Hematopoietic multipotent progenitor cell treated with erythropoietin and hydrocortisone succinate and interleukin-3 and kit ligand, for 4 days (in vitro differentiated cells): ENCODE results near the gene RAD51B.
"Not testable (repeated sequence)": the region's sequence is repeated elsewhere in the genome, so short reads cannot be mapped to it uniquely, and the experiment has no call there.

Experiments used
- DNase-seq: peaks from one replicate; pipeline ENCODE4 v3.0.0-alpha.2; 2015

The RAD51B gene

DNA sequence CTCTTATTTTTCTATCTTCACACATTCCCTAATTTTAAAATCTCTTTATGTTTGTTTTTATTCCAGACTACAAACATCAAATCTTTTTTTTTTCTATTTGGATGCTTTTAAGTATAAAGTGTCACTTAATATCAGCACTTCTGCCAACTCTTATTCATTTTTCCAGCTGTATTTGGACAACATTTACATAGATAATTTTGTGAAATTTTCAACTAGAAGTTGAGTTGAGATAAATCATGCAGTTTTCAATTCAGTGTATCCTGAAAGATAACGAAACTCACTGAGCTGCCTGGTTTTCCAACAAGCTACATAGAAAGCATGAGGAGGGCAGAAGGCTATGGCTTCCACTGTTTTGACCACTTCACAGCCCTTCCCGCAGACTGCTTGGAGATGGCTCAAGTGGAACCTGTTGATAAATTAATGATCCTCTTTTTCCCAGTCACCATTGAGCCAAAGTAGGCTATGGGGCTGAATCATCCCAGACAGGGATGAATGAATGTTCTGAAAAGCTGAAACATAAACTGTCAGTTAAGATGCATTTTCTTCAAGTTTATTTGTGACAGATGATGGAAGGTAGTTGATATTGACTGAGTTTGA, 213.9 kb downstream of the RAD51B start:
- DNase-seq = no peak

DNA sequence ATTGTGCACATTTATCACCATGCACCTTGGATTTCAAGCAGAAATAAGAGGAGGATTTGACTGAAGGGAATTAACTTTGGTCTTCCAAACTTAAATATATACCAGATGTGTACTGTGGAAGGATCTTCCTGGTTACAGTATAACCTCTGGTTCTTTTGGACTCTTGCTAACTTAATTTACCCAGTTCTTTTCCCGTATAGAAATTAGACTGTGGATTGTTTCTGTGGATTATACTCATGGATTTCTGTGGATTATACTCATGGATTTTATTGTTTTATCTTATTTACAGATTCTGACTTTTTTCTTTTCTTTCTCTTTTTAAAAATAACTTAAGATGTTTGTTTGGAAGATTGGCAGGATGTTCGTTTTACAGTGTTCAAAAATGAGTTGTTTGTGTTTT, 215.3 kb downstream of the RAD51B start:
- no peak for DNase-seq

DNA sequence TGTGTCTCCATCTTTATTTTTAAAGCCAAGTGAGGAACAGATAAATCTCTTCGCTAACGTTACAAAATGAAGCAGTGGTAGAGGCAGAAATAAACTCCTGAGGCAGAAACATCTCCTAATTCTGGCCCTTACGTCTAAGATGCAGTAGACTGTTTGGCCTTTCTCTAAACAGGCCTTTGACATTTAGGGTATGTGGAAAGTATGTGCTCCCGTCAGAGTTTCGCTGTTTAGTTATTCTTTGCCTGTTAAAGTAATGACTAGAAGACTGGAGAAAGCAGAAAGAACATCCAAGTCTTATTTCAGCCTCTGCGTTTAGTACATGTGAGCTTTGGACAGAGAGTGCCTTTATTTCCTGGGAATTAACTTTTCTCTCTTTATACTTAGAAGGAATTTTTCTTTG, 216.6 kb downstream of the RAD51B start:
- no peak for DNase-seq

DNA sequence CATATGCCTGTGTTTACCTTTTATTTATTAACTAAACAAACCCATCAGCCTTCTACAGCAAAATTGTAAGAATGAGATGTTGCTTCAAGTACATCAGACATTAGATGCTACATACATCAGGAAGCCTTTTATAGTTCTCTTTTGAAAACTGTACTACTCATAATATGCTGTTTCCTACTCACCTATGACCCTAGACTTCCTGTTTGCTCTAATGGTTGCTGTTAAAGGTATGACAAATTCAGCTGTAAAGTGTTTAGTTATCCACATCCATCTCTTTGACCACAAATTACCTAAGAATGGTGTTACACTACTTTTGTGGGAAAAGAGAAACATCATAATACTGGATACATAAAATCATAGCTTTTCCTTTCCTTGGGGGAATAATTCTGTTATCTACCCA, 220.0 kb downstream of the RAD51B start:
- no peak for DNase-seq

DNA sequence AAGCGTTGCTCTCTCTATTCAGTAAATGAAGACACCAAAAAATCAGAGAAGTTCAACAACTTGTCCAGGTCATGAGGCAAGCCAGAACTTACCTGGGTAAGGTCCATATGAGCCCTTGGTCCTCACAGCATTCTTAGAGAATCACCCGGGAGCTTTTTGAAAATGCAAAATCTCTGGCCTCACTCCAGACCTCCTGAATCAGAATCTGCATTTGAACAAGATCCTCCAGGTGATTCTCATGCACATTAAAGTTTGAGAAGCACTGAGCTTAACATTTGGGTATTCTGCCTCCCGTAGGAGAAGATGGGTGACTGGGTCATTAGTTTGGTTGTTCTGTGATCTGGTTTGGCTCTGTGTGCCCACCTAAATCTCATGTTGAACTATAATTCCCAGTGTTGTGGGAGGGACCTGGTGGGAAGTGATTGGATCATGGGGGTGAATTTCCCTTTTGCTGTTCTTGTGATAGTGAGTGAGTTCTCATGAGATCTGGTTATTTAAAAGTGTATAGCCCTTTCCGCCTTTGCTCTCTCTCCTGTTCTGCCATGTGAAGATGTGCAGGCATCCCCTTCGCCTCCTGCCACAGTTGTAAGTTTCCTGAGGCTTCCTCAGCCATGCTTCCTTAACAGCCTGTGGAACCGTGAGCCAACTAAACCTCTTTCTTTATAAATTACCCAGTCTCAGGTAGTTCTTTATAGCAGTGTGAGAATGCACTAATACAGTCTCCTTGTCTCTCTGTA, 221.2 kb downstream of the RAD51B start:
- no peak for DNase-seq

DNA sequence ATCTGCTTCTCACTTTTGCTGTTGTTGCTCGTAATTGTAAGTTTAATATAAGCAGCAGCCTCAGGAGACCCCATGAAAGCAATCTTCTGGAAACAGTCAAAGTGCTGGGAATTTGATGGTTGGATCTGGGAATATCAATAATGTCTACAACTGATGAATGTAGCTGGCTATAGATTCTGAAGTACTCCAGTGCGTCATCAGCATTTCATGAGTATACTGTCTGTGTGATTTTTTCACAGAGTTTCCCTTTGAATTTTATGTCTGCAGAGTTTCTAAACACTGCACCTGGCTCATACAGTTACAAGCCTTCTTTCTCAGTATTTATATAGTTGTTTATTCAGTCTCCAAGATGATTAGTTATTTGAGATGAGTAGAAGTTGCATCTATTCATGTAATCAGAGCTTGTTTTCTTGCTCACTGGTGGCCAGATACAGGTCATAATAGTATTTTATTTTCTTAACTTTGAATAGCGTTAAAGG, 222.3 kb downstream of the RAD51B start:
- no peak for DNase-seq

DNA sequence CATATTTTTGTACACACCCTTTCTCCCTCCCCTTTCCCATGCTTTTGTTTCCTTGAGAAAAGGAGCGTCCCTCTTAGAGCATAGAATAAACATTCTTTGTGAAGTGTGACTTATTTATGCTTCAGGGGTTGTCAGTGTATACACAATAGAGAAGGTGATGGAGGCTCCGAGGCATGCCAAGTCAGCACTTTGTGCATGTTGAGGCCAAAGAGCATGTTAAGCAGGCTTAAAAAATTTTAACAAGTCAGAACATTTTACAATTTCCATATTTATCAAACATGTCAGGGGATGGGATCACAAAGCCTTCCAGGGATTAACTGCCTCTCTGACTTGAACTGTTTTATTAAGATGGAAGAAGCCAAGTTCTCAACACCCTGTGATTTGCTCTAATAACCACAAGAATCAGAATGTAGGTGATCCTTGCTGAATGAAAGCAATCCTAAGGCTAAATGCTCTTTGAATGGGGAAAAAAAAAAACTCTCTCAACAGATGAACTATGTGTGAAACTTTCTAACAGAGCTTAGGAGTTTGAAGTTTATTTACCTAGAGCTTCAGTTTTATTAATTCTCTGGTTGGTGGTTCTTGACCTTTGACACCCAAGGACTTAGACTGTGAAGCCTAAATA, 223.1 kb downstream of the RAD51B start:
- no peak for DNase-seq

DNA sequence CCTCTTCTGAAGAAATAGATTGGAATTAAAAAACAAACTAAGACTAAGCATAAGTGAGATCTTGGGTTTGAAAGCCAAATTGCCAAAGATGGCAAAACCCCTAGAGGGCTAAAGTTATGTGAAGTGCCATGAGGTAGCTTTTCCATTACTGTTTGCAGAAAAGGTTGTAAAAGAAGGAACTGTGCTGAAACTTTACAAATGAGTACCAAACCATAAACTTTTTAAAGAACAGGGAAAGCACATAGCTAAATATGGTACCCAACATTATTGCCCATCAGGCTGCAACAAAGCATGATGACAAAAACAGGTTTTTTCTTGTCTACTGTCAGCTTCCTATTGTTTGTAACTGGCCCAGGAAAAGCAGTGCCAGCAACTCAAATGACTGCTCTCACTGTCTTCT, 224.2 kb downstream of the RAD51B start:
- no peak for DNase-seq

DNA sequence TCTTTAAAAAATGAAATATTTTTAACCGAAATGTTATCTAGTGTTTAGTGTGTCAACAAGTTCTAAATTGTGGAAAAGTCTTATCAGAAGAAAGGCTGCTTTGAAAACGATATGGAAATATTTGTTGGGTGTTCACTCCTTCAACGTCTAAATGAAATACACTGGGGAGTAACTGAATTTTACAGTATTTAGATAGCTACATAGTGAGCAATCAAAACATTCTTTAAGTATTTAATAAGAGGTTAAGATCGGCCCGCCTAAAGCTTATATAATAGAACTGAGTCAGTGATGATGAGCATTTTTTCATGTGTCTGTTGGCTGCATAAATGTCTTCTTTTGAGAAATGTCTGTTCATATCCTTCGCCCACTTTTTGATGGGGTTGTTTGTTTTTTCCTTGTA, 228.3 kb downstream of the RAD51B start:
- DNase-seq = peak; percentile 8

DNA sequence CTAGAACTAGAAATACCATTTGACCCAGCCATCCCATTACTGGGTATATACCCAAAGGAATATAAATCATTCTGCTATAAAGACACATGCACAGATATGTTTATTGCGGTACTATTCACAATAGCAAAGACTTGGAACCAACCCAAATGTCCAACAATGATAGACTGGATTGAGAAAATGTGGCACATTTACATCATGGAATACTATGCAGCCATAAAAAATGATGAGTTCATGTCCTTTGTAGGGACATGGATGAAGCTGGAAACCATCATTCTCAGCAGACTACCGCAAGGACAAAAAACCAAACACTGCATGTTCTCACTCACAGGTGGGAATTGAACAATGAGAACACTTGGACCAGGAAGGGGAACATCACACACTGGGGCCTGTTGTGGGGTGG, 229.2 kb downstream of the RAD51B start:
- DNase-seq = not testable (repeated sequence)

DNA sequence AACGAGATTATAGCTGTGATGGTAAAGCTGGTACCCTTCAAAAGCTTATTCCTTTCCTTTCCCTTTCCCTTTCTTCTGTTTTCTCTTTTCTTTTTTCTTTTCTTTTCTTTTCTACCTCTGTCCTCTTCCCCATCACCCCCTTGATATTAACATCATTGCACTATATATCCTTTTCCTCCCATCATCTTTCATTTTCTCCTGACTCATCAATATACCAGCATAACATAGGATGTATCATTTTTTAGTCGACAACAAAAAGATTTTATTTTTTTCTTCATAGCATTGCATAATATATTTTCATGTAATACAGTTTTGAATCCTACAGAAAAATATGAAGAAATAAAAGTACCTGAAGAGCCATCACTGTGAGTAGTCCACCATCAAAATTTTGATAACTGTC, 230.6 kb downstream of the RAD51B start:
- DNase-seq = no peak

DNA sequence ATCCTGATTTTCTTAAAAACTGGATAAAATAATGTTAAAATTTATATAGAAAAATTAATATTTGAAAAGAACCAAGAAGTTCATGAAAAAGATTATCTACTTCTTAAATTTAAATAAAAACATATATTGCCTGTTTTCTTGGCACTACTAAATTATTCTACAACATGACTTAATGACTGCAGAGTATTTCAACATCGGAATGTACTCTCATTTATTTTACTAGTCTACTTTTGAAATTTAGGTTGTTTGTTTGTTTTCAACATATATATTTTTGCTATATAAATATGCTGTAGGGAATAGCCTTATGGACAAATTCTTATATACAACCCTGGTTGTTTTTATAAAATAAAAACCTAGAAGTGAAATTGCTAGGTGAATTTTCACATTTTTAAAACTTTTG, 231.6 kb downstream of the RAD51B start:
- no peak for DNase-seq

DNA sequence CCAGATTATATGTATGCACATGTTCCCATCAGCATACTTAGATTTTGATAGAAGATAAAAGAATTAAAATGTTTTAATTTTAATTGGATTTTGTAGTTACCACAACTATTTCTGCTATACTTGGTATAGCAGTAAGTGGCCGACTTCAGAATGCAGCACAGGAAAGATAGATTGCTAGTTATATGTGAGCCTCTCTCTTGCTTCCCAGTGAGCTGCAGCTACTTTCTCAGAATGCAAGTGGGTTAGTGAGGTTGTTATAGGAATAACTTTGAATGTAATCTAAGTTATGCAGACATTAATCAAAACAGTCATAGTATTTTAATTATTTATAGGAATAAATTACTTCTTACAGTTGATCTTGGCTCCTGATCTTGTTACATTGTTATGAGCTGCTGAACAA, 240.6 kb downstream of the RAD51B start:
- no peak for DNase-seq

DNA sequence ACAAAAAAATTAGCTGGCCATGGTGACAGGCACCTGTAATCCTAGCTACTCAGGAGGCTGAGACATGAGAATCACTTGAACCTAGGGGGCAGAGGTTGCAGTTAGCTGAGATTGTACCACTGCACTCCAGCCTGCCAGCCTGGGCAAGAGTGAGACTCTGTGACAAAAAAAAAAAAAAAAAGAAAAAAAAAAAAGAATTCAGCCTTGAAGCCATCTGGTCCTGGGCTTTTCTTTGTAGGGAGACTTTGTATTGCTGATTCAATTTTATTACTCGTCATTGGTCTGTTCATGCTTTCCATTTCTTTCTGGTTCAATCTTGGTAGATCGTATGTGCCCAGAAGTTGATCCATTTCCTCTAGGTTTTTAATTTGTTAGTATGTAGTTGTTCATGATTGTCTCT, 243.1 kb downstream of the RAD51B start:
- no peak for DNase-seq

DNA sequence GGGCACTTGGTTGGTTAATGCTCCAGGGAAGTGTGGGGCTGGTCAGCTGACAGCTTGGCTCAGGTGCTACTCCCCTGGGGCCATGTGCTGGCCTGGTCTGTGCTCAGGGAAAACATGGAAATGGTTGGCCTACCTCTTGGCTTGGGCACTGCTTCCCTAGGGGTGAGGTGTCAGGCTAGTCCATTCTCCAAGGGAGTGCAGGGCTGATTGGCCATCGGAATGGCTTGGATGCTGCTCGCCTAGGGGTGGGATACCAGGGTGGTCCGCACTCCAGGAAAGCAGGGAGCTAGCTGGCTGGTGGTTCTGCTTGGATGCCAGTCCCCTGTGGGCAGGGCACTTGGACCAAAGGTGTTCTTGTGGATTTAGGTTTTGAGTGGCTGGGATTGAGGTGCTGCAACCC, 245.7 kb downstream of the RAD51B start:
- DNase-seq = no peak

DNA sequence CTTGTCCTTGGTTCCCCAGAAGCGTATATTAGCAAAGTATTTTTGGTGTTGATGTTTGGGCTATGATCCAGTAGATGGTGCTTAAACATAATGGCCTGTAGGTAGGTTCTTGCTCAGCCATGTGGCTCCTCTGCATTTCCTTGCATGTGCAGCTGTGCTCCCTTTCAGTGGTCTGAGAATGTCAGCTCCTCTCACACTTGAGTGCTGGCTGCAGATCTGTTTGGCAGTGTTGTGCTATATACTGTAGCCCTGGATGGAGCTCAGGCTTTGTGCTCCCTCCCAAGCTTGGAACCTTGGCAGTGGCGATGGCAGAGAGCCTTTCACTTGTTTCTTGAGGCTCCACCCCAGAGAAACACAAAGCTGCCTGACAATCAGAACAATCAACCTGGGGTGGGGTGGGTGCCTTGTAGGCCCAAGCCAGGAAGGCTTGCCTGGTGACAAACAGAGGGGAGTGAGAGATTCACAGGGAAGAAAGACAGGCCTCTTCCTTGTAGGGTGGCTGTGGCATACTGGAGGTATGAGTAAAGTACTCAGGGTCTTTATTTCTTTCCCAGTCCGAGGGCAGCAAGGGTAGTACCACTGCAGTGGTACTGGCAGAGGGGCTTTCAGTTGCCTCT, 255.3 kb downstream of the RAD51B start:
- DNase-seq = no peak

DNA sequence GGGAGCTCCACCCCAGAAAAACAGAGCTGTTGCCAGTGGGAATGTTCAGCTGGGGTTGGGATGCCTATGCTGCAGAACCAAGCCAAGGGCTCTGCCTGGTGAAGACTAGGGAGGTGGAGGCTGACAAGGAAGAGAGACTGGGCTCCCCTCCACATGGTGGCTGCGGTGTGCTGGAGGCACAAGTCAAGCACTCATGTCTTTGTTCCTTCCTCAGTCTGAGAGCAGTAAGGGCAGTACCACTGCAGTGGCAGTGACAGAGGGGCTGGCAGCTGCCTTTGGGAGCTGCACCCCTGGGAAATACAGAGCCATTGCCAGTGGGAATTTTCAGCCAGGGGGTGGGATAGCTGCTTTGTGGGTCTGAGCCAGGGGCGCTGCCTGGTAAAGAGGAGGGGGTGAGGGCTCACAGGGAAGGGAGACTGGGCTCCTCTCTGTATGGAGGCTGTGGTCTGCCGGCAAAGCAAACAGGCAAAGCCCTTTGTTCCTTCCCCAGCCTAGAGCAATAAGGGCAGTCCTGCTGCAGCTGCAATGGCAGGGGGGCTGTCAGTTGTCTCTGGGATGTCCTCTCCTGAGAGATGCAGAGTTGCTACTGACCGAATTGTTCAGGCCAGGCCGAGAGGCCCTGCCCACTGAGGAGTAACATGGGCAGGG, 255.9 kb downstream of the RAD51B start:
- no peak for DNase-seq

DNA sequence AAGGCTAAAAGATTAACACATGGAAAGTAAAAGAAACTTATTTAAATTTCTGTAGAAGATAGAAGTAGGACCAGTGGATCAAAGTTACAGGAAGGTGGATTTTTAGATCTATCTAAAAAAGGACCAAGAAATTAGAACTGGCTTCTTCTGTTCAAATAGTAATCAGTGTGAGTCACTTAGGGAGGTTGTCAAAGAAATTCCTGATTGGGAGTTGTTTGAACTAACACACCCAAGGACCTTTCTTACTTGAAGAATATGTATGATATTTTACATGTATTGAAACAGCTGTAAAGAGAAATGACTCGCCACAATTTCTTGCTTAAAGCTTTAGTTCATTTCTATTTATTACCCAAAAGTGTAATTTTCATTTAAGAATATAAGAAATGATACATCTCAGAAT, 256.9 kb downstream of the RAD51B start:
- DNase-seq = no peak

DNA sequence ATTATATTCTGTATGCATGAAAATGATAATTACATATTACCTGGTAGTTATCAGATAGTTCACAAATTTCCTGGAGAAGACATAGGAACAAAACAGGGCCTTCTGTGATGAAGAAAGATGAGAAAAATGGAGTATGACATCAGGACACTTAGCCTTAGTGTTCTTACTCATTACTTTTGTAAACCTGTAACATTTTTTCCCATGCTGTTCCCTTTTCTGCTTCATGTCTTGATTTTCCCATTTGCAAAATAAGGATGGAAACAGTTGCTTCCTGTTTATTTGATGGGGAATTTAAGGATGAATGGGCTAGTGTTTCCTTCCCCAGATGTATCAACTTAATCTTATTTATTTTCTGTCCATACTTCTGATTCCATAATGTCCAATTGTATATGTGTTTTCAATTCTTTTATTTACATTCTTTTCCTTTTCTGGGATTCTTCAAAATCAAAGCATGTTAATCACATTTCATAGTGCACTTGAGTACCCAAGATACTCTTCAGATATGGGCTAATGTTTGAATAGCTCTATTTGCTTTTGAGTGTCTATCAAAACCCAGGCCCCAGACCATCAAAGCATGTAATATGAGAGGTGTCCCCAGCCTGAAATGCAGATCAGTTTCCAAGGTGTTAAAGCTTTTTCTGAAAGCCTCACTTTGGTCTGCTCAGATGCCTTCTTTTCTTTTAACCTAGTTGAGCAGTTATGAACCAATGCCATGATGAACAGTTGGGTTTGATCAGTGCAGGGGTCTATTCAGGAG, 260.5 kb downstream of the RAD51B start:
- DNase-seq = no peak

DNA sequence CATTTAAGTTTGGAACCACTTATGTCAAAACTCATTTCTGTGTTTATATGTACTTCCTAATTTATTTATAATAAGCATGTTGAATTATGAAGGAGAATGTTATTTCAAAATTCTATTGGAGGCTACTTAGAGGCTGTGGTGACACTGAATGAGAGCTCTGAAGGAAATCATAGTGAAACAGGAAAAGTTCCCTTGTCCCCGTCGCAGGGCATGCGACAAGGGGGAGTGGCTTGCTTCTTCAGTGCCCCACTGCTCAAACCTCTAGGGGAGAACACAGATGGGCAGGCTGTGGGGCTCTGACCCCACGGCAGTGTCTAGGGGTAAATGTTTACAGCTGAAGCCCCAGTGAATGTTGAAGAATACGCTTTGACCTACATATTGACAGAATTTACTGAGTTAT, 261.9 kb downstream of the RAD51B start:
- DNase-seq = peak; percentile 62

DNA sequence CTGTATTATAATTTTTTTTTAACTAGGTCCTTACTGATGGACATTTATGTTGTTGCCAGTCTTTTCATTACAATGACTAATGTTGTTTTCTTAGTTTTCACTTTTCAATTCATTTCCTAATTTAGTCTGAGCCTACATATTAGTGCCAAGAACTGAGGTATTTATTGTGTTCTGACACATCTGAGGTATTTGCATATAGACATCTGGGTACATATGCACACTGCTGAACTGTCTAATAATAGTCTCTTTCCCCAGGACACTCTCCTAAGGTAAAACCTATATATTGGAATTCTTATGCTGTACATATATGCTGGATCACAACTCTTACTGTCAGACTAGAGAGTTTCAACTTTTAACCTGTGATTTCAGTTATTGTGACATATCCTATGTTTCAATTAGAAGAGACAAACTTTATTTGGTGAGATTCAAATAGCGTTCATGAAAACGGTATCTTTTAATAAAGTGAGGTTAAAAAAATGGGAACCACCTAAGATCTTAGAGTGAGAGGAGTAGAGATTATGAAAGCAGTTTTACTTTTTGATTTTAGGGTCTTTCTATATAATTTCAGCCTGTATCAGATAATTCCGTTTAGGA, 263.2 kb downstream of the RAD51B start:
- DNase-seq = no peak

DNA sequence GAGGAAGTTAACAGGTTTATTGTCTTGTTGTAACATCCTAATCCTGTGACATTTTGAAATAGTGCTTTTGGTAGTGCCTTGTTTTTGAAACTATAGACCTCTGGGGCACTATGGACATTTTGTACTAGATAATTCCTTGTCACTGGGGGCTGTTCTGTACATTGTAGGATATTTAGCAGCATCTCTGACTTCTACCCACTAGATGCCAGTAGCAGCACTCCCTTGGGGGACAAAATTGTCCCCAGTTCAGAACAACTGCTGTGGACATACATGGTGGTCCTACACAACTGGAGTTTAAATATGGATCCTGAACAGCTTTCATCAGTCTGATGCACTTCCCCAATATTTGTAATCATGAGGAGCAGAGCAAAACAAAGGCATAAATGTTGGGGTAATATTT, 264.7 kb downstream of the RAD51B start:
- DNase-seq = peak; percentile 58
